A549 (cell line): Measurements from ENCODE around the gene ANKRD17.

Experiments used
- CBX8 ChIP-seq: fragments of 200-600 bp; sonication (generic); IDR thresholded peaks from 2 replicates; pipeline ENCODE4 v1.6.1; 2016
- EP300 ChIP-seq, 2 experiments: fragments of >200 bp; sonication (Bioruptor Twin); formaldehyde crosslinking; IDR thresholded peaks; 2 replicates in 1 of 2; 3 replicates in 1 of 2; pipeline ENCODE4 v1.6.1; 2016 to 2017
- NPAS2 ChIP-seq: fragments of 250-450 bp; sonication (Bioruptor Pico); IDR thresholded peaks from 2 replicates; pipeline ENCODE4 v1.8.0; 2022; ENCODE audit warnings: mild to moderate bottlenecking, moderate library complexity, borderline replicate concordance
- POLR2A ChIP-seq: IDR thresholded peaks from 2 replicates; pipeline ENCODE4 v1.6.1; 2012; ENCODE audit warnings: mild to moderate bottlenecking, low read length
- RAD21 ChIP-seq, 2 experiments: fragments of >200 bp in 1 of 2; sonication (Bioruptor Twin) in 1 of 2; formaldehyde crosslinking in 1 of 2; IDR thresholded peaks in 1 of 2; conservative IDR thresholded peaks in 1 of 2; 2 replicates in 1 of 2; 3 replicates in 1 of 2; pipeline ENCODE4 v1.6.1; 2012 to 2018; ENCODE audit warnings: inconsistent platforms in 1 of 2
- RFX5 ChIP-seq: fragments of 450-650 bp; IDR thresholded peaks from 2 replicates; pipeline ENCODE4 v1.7.1; 2014; ENCODE audit warnings: antibody characterized with exemption, mild to moderate bottlenecking, moderate library complexity
- TF ChIP-seq, protein P1 (sequence below): IDR thresholded peaks from 2 replicates; pipeline ENCODE4 v1.6.1; 2012
- TF ChIP-seq, protein P2 (sequence below): fragments of >200 bp; sonication (Bioruptor Twin); formaldehyde crosslinking; IDR thresholded peaks from 3 replicates; pipeline ENCODE4 v1.5.1; 2016
- TF ChIP-seq, protein P3 (sequence below): fragments of 200-600 bp; sonication (generic); IDR thresholded peaks from 2 replicates; pipeline ENCODE4 v1.6.1; 2016; ENCODE audit warnings: antibody characterized with exemption, mild to moderate bottlenecking, moderate library complexity

DNA sequence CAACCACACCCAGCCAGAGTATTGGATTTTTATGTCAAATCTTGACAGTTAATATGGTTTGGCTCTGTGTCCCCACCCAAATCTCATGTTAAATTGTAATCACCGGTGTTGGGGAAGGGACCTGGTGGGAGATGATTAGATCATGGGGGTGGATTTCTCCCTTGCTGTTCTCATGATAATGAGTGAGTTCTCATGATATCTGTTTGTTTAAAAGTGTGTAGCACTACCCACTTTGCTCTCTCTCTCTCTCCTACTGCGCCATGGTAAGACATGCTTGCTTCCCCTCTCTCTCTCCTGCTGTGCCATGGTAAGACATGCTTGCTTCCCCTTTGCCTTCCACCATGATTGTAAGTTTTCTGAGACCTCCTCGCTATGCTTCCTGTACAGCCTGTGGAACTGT is 102.2 kb downstream of the ANKRD17 start:
- TF ChIP-seq, protein P1, sequence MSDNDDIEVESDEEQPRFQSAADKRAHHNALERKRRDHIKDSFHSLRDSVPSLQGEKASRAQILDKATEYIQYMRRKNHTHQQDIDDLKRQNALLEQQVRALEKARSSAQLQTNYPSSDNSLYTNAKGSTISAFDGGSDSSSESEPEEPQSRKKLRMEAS, result no peak
- TF ChIP-seq, protein P2, sequence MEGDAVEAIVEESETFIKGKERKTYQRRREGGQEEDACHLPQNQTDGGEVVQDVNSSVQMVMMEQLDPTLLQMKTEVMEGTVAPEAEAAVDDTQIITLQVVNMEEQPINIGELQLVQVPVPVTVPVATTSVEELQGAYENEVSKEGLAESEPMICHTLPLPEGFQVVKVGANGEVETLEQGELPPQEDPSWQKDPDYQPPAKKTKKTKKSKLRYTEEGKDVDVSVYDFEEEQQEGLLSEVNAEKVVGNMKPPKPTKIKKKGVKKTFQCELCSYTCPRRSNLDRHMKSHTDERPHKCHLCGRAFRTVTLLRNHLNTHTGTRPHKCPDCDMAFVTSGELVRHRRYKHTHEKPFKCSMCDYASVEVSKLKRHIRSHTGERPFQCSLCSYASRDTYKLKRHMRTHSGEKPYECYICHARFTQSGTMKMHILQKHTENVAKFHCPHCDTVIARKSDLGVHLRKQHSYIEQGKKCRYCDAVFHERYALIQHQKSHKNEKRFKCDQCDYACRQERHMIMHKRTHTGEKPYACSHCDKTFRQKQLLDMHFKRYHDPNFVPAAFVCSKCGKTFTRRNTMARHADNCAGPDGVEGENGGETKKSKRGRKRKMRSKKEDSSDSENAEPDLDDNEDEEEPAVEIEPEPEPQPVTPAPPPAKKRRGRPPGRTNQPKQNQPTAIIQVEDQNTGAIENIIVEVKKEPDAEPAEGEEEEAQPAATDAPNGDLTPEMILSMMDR, result no peak
- TF ChIP-seq RAD21 (conservative IDR thresholded peaks at IDR 0.05 in 1 of 2, IDR thresholded peaks at IDR 0.05 in 1 of 2) (no peak), POLR2A (no peak), EP300 (IDR thresholded peaks at IDR 0.05) (no peak), NPAS2 (CRISPR knock-in tag) (no peak), CBX8 (no peak), RFX5 (no peak)
- TF ChIP-seq, protein P3, sequence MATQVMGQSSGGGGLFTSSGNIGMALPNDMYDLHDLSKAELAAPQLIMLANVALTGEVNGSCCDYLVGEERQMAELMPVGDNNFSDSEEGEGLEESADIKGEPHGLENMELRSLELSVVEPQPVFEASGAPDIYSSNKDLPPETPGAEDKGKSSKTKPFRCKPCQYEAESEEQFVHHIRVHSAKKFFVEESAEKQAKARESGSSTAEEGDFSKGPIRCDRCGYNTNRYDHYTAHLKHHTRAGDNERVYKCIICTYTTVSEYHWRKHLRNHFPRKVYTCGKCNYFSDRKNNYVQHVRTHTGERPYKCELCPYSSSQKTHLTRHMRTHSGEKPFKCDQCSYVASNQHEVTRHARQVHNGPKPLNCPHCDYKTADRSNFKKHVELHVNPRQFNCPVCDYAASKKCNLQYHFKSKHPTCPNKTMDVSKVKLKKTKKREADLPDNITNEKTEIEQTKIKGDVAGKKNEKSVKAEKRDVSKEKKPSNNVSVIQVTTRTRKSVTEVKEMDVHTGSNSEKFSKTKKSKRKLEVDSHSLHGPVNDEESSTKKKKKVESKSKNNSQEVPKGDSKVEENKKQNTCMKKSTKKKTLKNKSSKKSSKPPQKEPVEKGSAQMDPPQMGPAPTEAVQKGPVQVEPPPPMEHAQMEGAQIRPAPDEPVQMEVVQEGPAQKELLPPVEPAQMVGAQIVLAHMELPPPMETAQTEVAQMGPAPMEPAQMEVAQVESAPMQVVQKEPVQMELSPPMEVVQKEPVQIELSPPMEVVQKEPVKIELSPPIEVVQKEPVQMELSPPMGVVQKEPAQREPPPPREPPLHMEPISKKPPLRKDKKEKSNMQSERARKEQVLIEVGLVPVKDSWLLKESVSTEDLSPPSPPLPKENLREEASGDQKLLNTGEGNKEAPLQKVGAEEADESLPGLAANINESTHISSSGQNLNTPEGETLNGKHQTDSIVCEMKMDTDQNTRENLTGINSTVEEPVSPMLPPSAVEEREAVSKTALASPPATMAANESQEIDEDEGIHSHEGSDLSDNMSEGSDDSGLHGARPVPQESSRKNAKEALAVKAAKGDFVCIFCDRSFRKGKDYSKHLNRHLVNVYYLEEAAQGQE, result no peak
